Measurements from ENCODE around the gene JMJD7.
"Not testable (repeated sequence)": the region's sequence is repeated elsewhere in the genome, so short reads cannot be mapped to it uniquely, and the experiment has no call there.

The JMJD7 gene

GRCh38 chr15:41824062-41824745 lies 3.7 kb upstream of the JMJD7 start:
- DNase-seq: no peak

- DNase-seq: no peak
These were observed 2.7 kb upstream of the JMJD7 start for GRCh38 chr15:41825145-41825544.

DNA sequence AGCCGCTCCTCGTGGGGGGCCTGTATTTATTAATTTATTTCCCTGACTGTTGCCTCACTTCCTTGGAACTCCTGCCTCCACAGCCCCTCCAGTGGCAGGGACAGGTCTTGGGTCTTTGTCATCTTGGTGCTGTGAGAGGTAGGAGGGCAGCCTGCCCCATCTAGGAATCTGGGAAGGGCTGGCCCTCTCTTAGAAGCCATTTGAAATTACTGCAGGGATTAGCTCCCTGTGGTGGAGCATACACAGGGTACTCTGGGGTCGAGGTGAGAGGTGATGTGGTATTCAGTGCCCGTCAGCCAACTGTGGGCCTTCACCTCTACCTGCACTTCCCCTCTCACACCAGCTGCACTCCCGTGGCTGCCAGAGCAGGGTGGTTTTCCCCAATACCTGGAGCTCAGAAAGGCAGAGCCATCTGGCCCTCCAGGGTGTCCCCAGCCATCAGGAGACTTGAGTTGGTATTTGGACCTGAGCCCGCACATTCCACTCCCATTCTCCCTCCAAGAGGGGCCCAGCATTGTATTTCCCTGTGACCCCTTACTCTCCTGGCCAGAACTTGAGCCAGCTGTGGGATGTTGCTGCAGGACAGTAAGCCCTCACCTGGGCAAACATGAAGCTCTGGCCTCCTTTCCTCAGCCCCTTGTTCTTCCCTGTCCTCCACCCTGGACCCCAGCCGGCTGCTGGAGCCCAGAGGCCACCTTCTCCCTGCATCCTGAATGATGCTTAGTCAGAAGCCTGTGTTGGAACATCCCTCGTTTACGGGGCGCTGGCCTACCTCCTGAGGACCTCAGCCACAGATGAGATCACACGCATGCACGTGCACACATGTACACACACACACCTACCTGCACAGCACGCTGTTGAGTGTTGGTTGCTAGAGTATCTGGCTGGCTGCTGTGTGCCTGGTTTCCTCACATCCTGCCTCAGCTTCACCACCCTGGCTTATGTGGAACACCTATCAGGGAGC lies 2.0 kb upstream of the JMJD7 start:
- no peak for DNase-seq

GRCh38 chr15:41827290-41827879 lies 507 bp upstream of the JMJD7 start:
- peak; percentile 15 for DNase-seq

DNA sequence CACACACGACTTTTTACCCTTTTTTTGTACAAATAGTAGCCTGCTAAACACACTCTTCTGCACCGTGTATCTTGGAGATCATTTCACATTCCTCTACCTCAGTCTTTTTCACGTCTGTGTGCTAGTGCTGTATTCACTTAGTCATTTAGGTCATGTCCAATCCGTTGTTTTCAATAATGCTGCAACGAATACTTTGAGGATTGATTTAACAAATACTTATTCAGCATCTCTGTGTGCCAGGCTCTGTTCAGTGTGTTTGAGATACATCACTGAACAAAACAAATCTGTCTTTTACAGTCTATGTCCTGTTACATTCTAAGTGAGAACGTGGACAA lies 882 bp downstream of the JMJD7 start:
- no peak for DNase-seq

DNA sequence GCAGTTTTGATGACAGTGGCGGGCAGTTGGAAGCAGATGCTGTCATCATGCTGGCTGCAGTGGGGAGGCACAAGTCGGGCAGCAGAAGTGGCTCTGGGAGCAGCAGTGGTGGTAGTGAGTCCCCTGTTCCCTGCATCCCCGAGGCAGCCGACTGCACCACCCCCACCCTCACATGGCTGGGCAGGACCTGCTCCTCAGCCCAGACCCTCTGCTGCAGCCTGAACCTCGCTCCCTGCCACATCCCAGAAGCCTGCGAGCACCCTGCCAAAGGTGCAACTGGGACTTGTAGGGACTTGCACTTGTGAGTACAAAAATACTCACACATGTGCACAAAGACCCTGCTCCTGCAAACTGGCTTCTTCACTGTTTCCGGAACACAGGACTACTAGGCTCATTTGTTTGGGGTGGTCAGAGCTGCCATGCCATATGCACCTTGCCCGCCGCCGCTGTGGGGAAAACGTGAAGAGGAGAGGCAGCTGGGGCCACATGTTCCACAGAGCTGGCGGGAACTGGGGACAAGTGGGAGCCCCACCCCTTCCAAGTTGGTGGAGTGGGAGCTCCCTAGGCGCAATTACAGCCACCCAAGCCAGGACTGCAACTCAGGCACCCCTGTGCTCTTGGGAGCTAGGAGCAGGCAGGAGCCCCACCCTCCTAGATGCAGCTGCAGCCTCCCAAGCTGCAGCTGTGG lies 2.2 kb downstream of the JMJD7 start:
- DNase-seq: no peak

GRCh38 chr15:41831291-41831690 lies 3.4 kb downstream of the JMJD7 start:
- not testable (repeated sequence) for DNase-seq

GRCh38 chr15:41832208-41832607 lies 4.3 kb downstream of the JMJD7 start:
- DNase-seq: no peak

GRCh38 chr15:41832875-41833274 lies 5.0 kb downstream of the JMJD7 start:
- no peak for DNase-seq

- no peak for DNase-seq
These were observed 6.2 kb downstream of the JMJD7 start for GRCh38 chr15:41834096-41834495.

GRCh38 chr15:41836073-41836472 lies 8.2 kb downstream of the JMJD7 start:
- no peak for DNase-seq

DNA sequence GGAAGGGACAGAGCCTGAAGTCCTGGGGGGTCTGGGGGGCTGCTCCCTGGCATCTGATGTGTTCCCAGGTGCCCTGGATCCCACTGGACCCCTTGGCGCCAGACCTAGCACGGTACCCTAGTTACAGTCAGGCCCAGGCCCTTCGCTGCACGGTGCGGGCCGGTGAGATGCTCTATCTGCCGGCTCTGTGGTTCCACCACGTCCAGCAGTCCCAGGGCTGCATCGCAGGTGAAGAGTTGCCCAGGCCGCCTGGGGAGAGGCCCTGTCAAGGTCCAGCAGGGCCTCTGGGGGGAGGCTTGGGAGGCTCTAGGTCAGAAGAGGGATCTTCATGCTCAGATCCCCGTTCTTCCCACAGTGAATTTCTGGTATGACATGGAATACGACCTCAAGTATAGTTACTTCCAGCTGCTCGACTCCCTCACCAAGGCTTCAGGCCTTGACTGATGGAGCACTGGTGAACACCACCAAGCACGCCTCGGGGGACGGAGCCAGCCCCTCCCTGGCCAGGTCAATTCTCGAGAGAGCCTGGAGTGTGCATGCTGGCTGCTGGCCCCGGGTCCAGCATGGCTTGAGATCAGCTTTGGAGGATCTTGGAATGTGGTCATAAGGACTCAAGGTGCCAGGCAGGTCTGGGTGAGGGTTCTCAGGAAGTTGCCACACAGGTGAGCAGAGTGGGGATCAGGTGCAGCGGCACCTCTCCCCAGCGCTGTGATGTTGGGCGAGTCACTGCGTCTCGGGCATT lies 9.0 kb downstream of the JMJD7 start:
- DNase-seq: no peak

GRCh38 chr15:41838400-41838897 lies 10.6 kb downstream of the JMJD7 start, which contains the start of gene PLA2G4B:
Gene PLA2G4B, plus strand, starts transcription at chr15:41838847. Its CDS starts 67 bp downstream, at chr15:41838914.
- no peak for DNase-seq

- no peak for DNase-seq
These were observed 12.0 kb downstream of the JMJD7 start for GRCh38 chr15:41839781-41840491.

- no peak for DNase-seq
These were observed 12.8 kb downstream of the JMJD7 start for GRCh38 chr15:41840673-41841072.

DNA sequence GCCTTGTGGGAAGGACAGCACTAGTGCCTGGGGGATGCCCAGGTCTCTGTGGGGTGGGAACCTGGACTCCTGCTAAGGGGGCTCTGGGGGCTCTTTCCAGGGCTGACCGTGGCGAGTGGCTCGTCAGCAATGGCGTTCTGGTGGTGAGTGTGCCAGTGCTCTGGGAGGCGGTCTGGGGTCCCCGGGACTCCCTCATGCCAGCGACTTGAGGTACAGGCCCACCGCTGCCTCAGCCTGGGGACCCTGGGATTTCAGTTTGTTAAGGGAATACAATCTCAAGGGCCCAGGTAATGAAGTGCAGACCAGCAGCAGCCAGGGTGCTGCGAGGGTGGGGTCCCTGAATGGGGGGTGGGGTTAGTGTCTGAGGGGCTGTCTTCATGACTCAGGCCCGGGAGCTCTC lies 13.2 kb downstream of the JMJD7 start:
- no peak for DNase-seq

GRCh38 chr15:41842229-41842628 lies 14.3 kb downstream of the JMJD7 start:
- no peak for DNase-seq

DNA sequence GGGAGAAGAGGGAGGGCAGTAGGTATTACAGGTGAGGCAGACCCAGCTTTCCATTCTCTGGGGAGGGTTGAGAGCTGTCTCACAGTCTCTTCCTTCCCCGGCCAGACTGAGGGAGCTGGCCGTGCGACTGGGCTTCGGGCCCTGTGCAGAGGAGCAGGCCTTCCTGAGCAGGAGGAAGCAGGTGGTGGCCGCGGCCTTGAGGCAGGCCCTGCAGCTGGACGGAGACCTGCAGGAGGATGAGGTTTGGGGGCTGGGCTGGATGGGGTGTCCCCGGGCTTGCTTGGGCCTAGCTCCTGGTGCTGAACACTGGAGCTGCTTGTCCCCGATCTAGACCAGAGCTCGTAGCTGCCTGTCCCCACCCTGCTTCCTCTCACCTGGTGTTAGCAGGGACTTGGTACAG lies 15.7 kb downstream of the JMJD7 start:
- DNase-seq: no peak

- no peak for DNase-seq
These were observed 16.9 kb downstream of the JMJD7 start for GRCh38 chr15:41844814-41845213.

DNA sequence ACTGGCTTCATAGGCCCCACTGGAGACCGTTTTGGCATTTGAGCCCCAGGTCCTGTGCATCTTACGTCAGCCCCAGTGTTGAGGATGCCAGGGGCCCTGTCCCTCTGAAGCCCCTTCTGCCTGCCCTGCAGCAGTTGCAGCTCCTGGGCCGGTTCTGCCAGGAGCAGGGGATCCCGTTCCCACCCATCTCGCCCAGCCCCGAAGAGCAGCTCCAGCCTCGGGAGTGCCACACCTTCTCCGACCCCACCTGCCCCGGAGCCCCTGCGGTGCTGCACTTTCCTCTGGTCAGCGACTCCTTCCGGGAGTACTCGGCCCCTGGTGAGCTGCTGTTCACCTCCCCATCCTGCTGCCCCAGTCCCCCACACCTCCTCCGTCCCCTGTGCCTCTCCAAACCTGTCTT lies 19.3 kb downstream of the JMJD7 start:
- no peak for DNase-seq

GRCh38 chr15:41847981-41848380 lies 20.1 kb downstream of the JMJD7 start:
- no peak for DNase-seq

GRCh38 chr15:41848631-41849030 lies 20.7 kb downstream of the JMJD7 start:
- DNase-seq: no peak
